Fibroblast of lung (primary cell): Measurements from ENCODE around the gene IL18RAP. TPM values are rescaled to one million over a fixed set of nuclear protein-coding genes. Genes with fewer than 3 reads are reported as not detected.

Experiments used
- DNase-seq, 2 donors: peaks; one replicate each; pipeline versions ENCODE4 v3.0.0 to v3.0.0-alpha.2; 2010; ENCODE audit warnings: low read depth in 2 of 2
- H2AFZ ChIP-seq: 2 replicates; pipeline ENCODE4 v1.5.1; 2012; ENCODE audit warnings: low read length, control low read depth, inconsistent platforms
- H3K27ac ChIP-seq: 2 replicates; pipeline ENCODE4 v1.5.1; 2011; ENCODE audit warnings: low read length, control low read depth; ENCODE audit not compliant: insufficient read depth
- H3K27me3 ChIP-seq: 2 replicates; pipeline ENCODE4 v1.5.1; 2011; ENCODE audit warnings: mild to moderate bottlenecking, low read length; ENCODE audit not compliant: control insufficient read depth, insufficient read depth
- H3K36me3 ChIP-seq: 2 replicates; pipeline ENCODE4 v1.5.1; 2011; ENCODE audit warnings: low read length; ENCODE audit not compliant: control insufficient read depth, insufficient read depth
- H3K4me1 ChIP-seq: 2 replicates; pipeline ENCODE4 v1.5.1; 2011; ENCODE audit warnings: low read length; ENCODE audit not compliant: control insufficient read depth, insufficient read depth; ENCODE audit errors: extremely low read depth
- H3K4me2 ChIP-seq: 2 replicates; pipeline ENCODE4 v1.5.1; 2011; ENCODE audit warnings: low read length, control low read depth; ENCODE audit not compliant: insufficient read depth; ENCODE audit errors: extremely low read depth
- H3K4me3 ChIP-seq, 4 experiments: fragments of 200-600 bp in 1 of 4; sonication (generic) in 1 of 4; replicated peaks in 1 of 4; 2 replicates each; pipeline ENCODE4 v1.5.1; 2011 to 2016; ENCODE audit warnings: low read length in 4 of 4, low read depth in 3 of 4, mild to moderate bottlenecking in 3 of 4, control low read depth in 2 of 4, inconsistent platforms in 1 of 4, mixed read lengths in 1 of 4; ENCODE audit not compliant: insufficient read depth in 1 of 4; ENCODE audit errors: control extremely low read depth in 1 of 4
- H3K79me2 ChIP-seq: 2 replicates; pipeline ENCODE4 v1.5.1; 2012; ENCODE audit warnings: mild to moderate bottlenecking, low read length, inconsistent platforms; ENCODE audit not compliant: control insufficient read depth, insufficient read depth
- H3K9ac ChIP-seq: 2 replicates; pipeline ENCODE4 v1.5.1; 2011; ENCODE audit warnings: mild to moderate bottlenecking, low read length, control low read depth; ENCODE audit not compliant: insufficient read depth
- H3K9me3 ChIP-seq: 2 replicates; pipeline ENCODE4 v1.5.1; 2012; ENCODE audit warnings: low read depth, low read length; ENCODE audit not compliant: control insufficient read depth, insufficient read depth
- H4K20me1 ChIP-seq: 2 replicates; pipeline ENCODE4 v1.5.1; 2011; ENCODE audit warnings: low read length; ENCODE audit not compliant: control insufficient read depth, insufficient read depth; ENCODE audit errors: extremely low read depth
- CTCF ChIP-seq, 2 donors: IDR thresholded peaks in 1 of 2; conservative IDR thresholded peaks in 1 of 2; 1 replicate in 1 of 2; 2 replicates in 1 of 2; pipeline ENCODE4 v1.5.1; 2011 to 2012; ENCODE audit warnings: low read length in 2 of 2, control low read depth in 1 of 2, inconsistent platforms in 1 of 2, low read depth in 1 of 2, mild to moderate bottlenecking in 1 of 2
- EZH2 ChIP-seq: IDR thresholded peaks from 2 replicates; pipeline ENCODE4 v1.5.1; 2012; ENCODE audit warnings: low read length, control low read depth, mild to moderate bottlenecking; ENCODE audit errors: missing control alignments
- polyA plus RNA-seq, 2 donors: library from polyadenylated mRNA; depleted of rRNA in 1 of 2; stranded (reverse) in 1 of 2; unstranded in 1 of 2; fragments of >200 nt; gene quantifications; 2 replicates each; pipeline ENCODE4 v1.2.1, GENCODE V29; 2011 to 2012; ENCODE audit warnings: missing spikeins in 1 of 2
- total RNA-seq: library from RNA; depleted of rRNA; stranded (reverse); fragments of >200 nt; gene quantifications from 2 replicates; pipeline ENCODE4 v1.2.1, GENCODE V29; 2014

Gene IL18RAP
- total and polyA plus RNA-seq, 2 donors (not counting 1 experiment from before 2014, with no cell fraction given) = not detected

- Histone ChIP-seq H3K4me3 (no peak overlapping the region), H4K20me1 (no peaks in the 10 kb centered on the region), H3K79me2 (no peaks in the 10 kb centered on the region), H2AFZ (no peak overlapping the region), H3K4me1 (no peaks in the 10 kb centered on the region), H3K27ac (no peak overlapping the region), H3K9ac (no peak overlapping the region), H3K4me2 (no peak overlapping the region), H3K9me3 (no peaks in the 10 kb centered on the region), H3K27me3 (no peaks in the 10 kb centered on the region), H3K36me3 (no peaks in the 10 kb centered on the region)
- no peak for TF ChIP-seq CTCF (conservative IDR thresholded peaks at IDR 0.05 in 1 of 2, IDR thresholded peaks at IDR 0.05 in 1 of 2; ENCODE audit: low read depth in 1 of 2, low read length in 2 of 2)
- no peak for TF ChIP-seq EZH2
- DNase-seq = no peak
Measured at GRCh38 chr2:102444233-102444632, 21.3 kb downstream of the IL18RAP start.

- no peaks in the 10 kb centered on the region for H3K36me3 ChIP-seq
- H3K9ac ChIP-seq = no peak overlapping the region
- H3K4me1 ChIP-seq = no peaks in the 10 kb centered on the region
- no peaks in the 10 kb centered on the region for H3K9me3 ChIP-seq
- no peaks in the 10 kb centered on the region for H4K20me1 ChIP-seq
- DNase-seq = no peak
- no peaks in the 10 kb centered on the region for H3K27me3 ChIP-seq
- H3K4me3 ChIP-seq = no peak overlapping the region
- TF ChIP-seq CTCF (conservative IDR thresholded peaks at IDR 0.05 in 1 of 2, IDR thresholded peaks at IDR 0.05 in 1 of 2; ENCODE audit: low read depth in 1 of 2, low read length in 2 of 2) (no peak), EZH2 (no peak)
- H3K4me2 ChIP-seq = no peak overlapping the region
- no peaks in the 10 kb centered on the region for H3K79me2 ChIP-seq
- H2AFZ ChIP-seq = no peak overlapping the region
- no peak overlapping the region for H3K27ac ChIP-seq
Measured at GRCh38 chr2:102446936-102447335, 24.0 kb downstream of the IL18RAP start.

GRCh38 chr2:102449370-102449974 is 26.5 kb downstream of the IL18RAP start:
- Histone ChIP-seq H3K9me3 (no peaks in the 10 kb centered on the region), H3K36me3 (no peaks in the 10 kb centered on the region), H4K20me1 (no peaks in the 10 kb centered on the region), H3K4me2 (no peak overlapping the region), H3K4me1 (no peaks in the 10 kb centered on the region), H3K4me3 (no peak overlapping the region), H3K27ac (no peak overlapping the region), H2AFZ (no peak overlapping the region), H3K27me3 (no peaks in the 10 kb centered on the region), H3K79me2 (no peaks in the 10 kb centered on the region), H3K9ac (no peak overlapping the region)
- TF ChIP-seq EZH2 (no peak), CTCF (conservative IDR thresholded peaks at IDR 0.05 in 1 of 2, IDR thresholded peaks at IDR 0.05 in 1 of 2; ENCODE audit: low read depth in 1 of 2, low read length in 2 of 2) (peak; percentile 74)
- peak; percentile 25 to 66 for DNase-seq
